ENCODE data around the gene KCTD3. TPM values are rescaled to one million over a fixed set of nuclear protein-coding genes. Genes with fewer than 3 reads are reported as not detected.
A peak's percentile ranks its signal among the peaks of the same experiment; 100 is the strongest.

The KCTD3 gene
- total and polyA plus RNA-seq, 2 experiments from 2014 or later: 34.0 to 40.8 TPM

DNA sequence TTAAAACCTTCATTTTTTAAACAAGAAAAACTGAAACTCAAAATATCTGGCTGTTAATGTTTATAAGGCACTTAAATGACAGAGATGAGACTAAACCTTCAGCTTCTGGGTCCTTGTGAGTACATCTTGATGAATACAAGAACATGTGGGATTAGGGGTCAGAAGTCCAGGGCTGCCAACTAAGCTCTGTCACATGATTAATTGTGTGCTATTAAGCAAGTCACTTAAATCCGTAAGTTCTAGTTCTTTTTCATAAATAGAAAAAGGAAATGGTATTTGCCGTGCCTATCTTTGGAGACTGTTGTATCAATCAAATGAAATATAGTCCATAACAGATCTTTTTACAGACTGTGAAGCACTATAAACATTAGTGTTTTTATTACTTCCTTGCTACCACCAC is 43.2 kb upstream of the KCTD3 start:
- Histone ChIP-seq H3K36me3 (no peaks in the 10 kb centered on the region), H3K4me1 (ENCODE audit: low read depth) (no peaks in the 10 kb centered on the region), H3K4me3 (no peak overlapping the region), H3K27ac (no peak overlapping the region), H3K9me3 (ENCODE audit: low read depth) (no peaks in the 10 kb centered on the region), H3K27me3 (no peaks in the 10 kb centered on the region)
- TF ChIP-seq, protein P1, sequence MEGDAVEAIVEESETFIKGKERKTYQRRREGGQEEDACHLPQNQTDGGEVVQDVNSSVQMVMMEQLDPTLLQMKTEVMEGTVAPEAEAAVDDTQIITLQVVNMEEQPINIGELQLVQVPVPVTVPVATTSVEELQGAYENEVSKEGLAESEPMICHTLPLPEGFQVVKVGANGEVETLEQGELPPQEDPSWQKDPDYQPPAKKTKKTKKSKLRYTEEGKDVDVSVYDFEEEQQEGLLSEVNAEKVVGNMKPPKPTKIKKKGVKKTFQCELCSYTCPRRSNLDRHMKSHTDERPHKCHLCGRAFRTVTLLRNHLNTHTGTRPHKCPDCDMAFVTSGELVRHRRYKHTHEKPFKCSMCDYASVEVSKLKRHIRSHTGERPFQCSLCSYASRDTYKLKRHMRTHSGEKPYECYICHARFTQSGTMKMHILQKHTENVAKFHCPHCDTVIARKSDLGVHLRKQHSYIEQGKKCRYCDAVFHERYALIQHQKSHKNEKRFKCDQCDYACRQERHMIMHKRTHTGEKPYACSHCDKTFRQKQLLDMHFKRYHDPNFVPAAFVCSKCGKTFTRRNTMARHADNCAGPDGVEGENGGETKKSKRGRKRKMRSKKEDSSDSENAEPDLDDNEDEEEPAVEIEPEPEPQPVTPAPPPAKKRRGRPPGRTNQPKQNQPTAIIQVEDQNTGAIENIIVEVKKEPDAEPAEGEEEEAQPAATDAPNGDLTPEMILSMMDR (IDR thresholded peaks at IDR 0.05; ENCODE audit: low read depth, low read length): no peak
- DNase-seq (ENCODE audit: low read depth in 1 of 2, low spot score in 1 of 2): peak; percentile 4 to 25

DNA sequence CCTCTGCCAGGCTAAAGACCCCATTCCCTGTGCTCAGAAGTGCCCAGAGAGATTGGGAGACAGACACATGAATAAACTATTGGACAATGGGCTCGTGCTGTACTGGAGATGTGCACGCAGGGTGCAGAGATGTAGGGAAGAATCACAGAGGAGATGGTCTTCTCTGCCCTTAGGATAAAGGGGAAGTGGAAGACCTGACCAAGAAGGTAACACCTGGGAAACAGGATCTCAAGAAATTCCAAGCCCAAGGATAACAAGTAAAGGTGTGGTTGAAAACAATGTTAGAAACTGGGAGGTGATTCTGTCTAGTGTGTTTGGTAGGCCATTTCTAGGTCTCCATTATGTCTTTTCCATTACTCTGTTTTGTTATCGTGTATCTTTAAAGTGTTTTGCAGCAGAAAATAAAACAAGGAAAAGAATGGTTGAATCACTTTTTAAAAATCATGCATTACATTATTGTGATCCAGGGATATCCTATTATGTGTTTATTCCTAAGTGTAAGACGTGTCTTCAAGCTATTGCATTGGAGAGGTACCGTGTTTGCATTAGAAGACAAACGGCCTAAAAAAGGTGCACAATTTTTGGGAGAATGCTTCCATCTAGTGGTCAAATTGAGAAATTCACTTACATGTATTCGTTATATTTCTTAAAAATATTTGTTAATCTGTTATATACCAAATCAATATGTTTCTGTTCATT is 40.8 kb upstream of the KCTD3 start:
- peak; percentile 60 to 73 for DNase-seq (ENCODE audit: low read depth in 1 of 2, low spot score in 1 of 2)

DNA sequence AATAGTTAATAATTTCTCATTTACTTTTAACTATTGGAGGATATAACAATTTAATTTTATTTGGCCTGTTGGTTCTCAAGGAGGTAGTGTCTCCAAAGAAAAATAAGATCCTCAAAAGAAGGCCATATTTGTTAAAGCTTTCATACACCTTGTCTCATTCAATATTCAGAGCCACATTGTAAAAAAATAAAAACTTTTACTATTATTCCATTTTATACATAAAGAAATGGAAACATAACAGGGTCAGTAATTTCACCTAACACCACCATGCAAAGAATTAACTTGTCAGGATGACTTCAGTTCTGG is 40.3 kb upstream of the KCTD3 start:
- Histone ChIP-seq H3K27me3 (peaks cover 4% of the 10 kb centered on the region), H3K4me3 (no peak overlapping the region), H3K36me3 (no peaks in the 10 kb centered on the region), H3K4me1 (ENCODE audit: low read depth) (no peaks in the 10 kb centered on the region), H3K9me3 (ENCODE audit: low read depth) (no peaks in the 10 kb centered on the region), H3K27ac (no peak overlapping the region)
- no peak for DNase-seq (ENCODE audit: low read depth in 1 of 2, low spot score in 1 of 2)
- TF ChIP-seq, protein P1 (IDR thresholded peaks at IDR 0.05; ENCODE audit: low read depth, low read length): no peak

More for the DNA sequence above, 40.8 kb upstream of the KCTD3 start:
- H3K4me1 ChIP-seq (ENCODE audit: low read depth): no peaks in the 10 kb centered on the region
- H3K4me3 ChIP-seq: no peak overlapping the region
- TF ChIP-seq, protein P1 (IDR thresholded peaks at IDR 0.05; ENCODE audit: low read depth, low read length): peak; percentile 41
- H3K36me3 ChIP-seq: no peaks in the 10 kb centered on the region
- H3K27me3 ChIP-seq: peaks cover 4% of the 10 kb centered on the region
- H3K27ac ChIP-seq: no peak overlapping the region
- H3K9me3 ChIP-seq (ENCODE audit: low read depth): no peaks in the 10 kb centered on the region

DNA sequence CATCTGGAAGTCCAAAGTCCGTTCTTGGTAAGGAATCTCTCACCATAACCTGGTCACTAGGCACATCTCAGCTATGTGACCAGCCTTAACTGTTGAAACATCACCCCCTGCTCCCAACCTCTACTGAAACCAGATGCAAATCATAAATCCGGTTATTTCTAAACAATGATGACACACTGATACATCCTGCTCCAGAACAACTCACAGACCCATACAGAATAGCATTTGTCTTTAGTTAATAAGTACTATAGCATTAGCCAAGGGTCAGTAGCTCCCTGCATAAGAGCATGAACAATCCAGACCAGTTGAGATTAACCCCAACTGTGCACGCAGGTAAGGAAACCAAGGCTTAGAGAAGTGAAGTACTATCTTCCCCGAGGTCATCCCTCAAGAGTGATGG is 38.0 kb upstream of the KCTD3 start:
- Histone ChIP-seq H3K27ac (no peak overlapping the region), H3K4me1 (ENCODE audit: low read depth) (no peaks in the 10 kb centered on the region), H3K4me3 (no peak overlapping the region), H3K27me3 (peaks cover 4% of the 10 kb centered on the region), H3K36me3 (no peaks in the 10 kb centered on the region), H3K9me3 (ENCODE audit: low read depth) (no peaks in the 10 kb centered on the region)
- TF ChIP-seq, protein P1 (IDR thresholded peaks at IDR 0.05; ENCODE audit: low read depth, low read length): no peak
- no peak for DNase-seq (ENCODE audit: low read depth in 1 of 2, low spot score in 1 of 2)

DNA sequence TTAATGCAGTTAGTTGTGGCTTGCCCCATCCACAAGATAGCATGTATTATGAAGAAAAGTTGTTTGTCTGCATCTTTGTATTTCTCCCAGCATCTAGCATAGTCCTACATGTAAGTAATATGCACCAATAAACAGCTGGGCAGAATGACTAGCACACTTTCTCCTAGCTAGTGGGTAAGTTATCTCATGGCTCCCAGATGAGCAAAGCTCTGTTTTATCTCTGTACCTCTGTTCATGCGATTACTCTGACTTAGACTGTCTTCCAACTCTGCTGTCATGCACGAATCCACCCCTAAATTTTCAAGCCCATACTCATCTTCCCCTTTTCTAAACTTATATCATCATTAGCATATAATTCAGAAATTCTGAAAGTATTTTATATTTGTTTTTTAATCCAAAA is 37.5 kb upstream of the KCTD3 start:
- Histone ChIP-seq H3K4me1 (ENCODE audit: low read depth) (no peaks in the 10 kb centered on the region), H3K9me3 (ENCODE audit: low read depth) (no peaks in the 10 kb centered on the region), H3K27me3 (peaks cover 4% of the 10 kb centered on the region), H3K4me3 (no peak overlapping the region), H3K36me3 (no peaks in the 10 kb centered on the region), H3K27ac (no peak overlapping the region)
- TF ChIP-seq, protein P1 (IDR thresholded peaks at IDR 0.05; ENCODE audit: low read depth, low read length): no peak
- no peak for DNase-seq (ENCODE audit: low read depth in 1 of 2, low spot score in 1 of 2)
